WTC11 (cell line): Measurements from ENCODE around the gene IFI44.

Experiments used
- ATF6 ChIP-seq: sonication (generic); formaldehyde crosslinking; IDR thresholded peaks from 2 replicates; pipeline ENCODE4 v1.8.1; 2023; ENCODE audit warnings: mild to moderate bottlenecking, missing genetic modification reagents
- CREM ChIP-seq: sonication (generic); formaldehyde crosslinking; IDR thresholded peaks from 2 replicates; pipeline ENCODE4 v1.8.1; 2022; ENCODE audit warnings: mild to moderate bottlenecking, missing genetic modification reagents, moderate library complexity
- CTCF ChIP-seq: fragments of 200-600 bp; IDR thresholded peaks from 2 replicates; pipeline ENCODE4 v1.8.0; 2022; ENCODE audit warnings: antibody characterized with exemption
- FOXJ3 ChIP-seq: sonication (generic); formaldehyde crosslinking; IDR thresholded peaks from 2 replicates; pipeline ENCODE4 v1.9.0; 2021; ENCODE audit warnings: missing genetic modification reagents, mild to moderate bottlenecking, borderline replicate concordance
- FOXP1 ChIP-seq: sonication (generic); formaldehyde crosslinking; IDR thresholded peaks from 2 replicates; pipeline ENCODE4 v1.8.0; 2022; ENCODE audit warnings: missing genetic modification reagents, mild to moderate bottlenecking, moderate library complexity, borderline replicate concordance
- GTF2I ChIP-seq: fragments of 250-450 bp; sonication (Bioruptor Pico); conservative IDR thresholded peaks from 2 replicates; pipeline ENCODE4 v1.4.0; 2021; ENCODE audit warnings: mild to moderate bottlenecking
- NR1H2 ChIP-seq: sonication (generic); formaldehyde crosslinking; IDR thresholded peaks from 2 replicates; pipeline ENCODE4 v1.9.0; 2021; ENCODE audit warnings: mild to moderate bottlenecking, moderate library complexity, missing genetic modification reagents
- PRDM15 ChIP-seq: sonication (generic); formaldehyde crosslinking; IDR thresholded peaks from 2 replicates; pipeline ENCODE4 v1.8.0; 2022; ENCODE audit warnings: missing genetic modification reagents
- SMAD4 ChIP-seq: sonication (generic); formaldehyde crosslinking; IDR thresholded peaks from 2 replicates; pipeline ENCODE4 v1.8.0; 2022; ENCODE audit warnings: mild to moderate bottlenecking, missing genetic modification reagents
- USF1 ChIP-seq: sonication (generic); formaldehyde crosslinking; IDR thresholded peaks from 2 replicates; pipeline ENCODE4 v1.8.0; 2022; ENCODE audit warnings: mild to moderate bottlenecking, missing genetic modification reagents
- USF2 ChIP-seq: sonication (generic); formaldehyde crosslinking; IDR thresholded peaks from 2 replicates; pipeline ENCODE4 v1.8.1; 2023; ENCODE audit warnings: mild to moderate bottlenecking, missing genetic modification reagents, moderate library complexity
- ZNF138 ChIP-seq: sonication (generic); formaldehyde crosslinking; conservative IDR thresholded peaks from 2 replicates; pipeline ENCODE4 v1.8.1; 2022; ENCODE audit warnings: mild to moderate bottlenecking, moderate library complexity, missing genetic modification reagents
- ZNF423 ChIP-seq: fragments of 250-450 bp; sonication (Bioruptor Pico); IDR thresholded peaks from 2 replicates; pipeline ENCODE4 v2.1.2; 2022; ENCODE audit warnings: mild to moderate bottlenecking, moderate library complexity
- ZNF512 ChIP-seq: sonication (generic); formaldehyde crosslinking; IDR thresholded peaks from 2 replicates; pipeline ENCODE4 v1.8.1; 2022; ENCODE audit warnings: missing genetic modification reagents, borderline replicate concordance

GRCh38 chr1:78678324-78678723 lies 28.7 kb downstream of the IFI44 start:
- TF ChIP-seq GTF2I (CRISPR knock-in tag): no peak
- TF ChIP-seq FOXP1 (CRISPR knock-in tag): no peak
- no peak for TF ChIP-seq NR1H2 (CRISPR knock-in tag)
- no peak for TF ChIP-seq CTCF
- TF ChIP-seq ATF6 (CRISPR knock-in tag): no peak
- no peak for TF ChIP-seq PRDM15
- no peak for TF ChIP-seq SMAD4 (CRISPR knock-in tag)
- TF ChIP-seq CREM: no peak
- TF ChIP-seq ZNF512 (CRISPR knock-in tag): no peak
- no peak for TF ChIP-seq FOXJ3 (CRISPR knock-in tag)
- no peak for TF ChIP-seq ZNF423 (CRISPR knock-in tag)
- TF ChIP-seq USF2 (CRISPR knock-in tag): no peak
- TF ChIP-seq USF1 (CRISPR knock-in tag): no peak
- TF ChIP-seq ZNF138 (CRISPR knock-in tag): no peak
